HG03097 (cell line): ENCODE data around the gene MRPL55.

Experiments used
- ATAC-seq: cut with Tn5 transposase; IDR thresholded peaks from one replicate; pipeline ENCODE4 v1.9.1; 2021; ENCODE audit not compliant: unreplicated experiment, low FRiP score

Gene MRPL55

GRCh38 chr1:228060458-228061190, 48.5 kb downstream of the MRPL55 start:
- ATAC-seq: no peak

GRCh38 chr1:228059634-228060457, 49.3 kb downstream of the MRPL55 start:
- ATAC-seq: no peak

- no peak for ATAC-seq
Measured at GRCh38 chr1:228058949-228059633, 50.0 kb downstream of the MRPL55 start.

- no peak for ATAC-seq
Measured at GRCh38 chr1:228058172-228058948, 50.7 kb downstream of the MRPL55 start.
